H9 (cell line): ENCODE measurements around the gene NCKAP5L. TPM values are rescaled to one million over a fixed set of nuclear protein-coding genes. Genes with fewer than 3 reads are reported as not detected.

Experiments used
- DNase-seq: peaks from one replicate; pipeline ENCODE4 v3.0.0-alpha.2; 2017
- H2AFZ ChIP-seq: one replicate; pipeline ENCODE4 v1.6.1; 2013; ENCODE audit warnings: mild to moderate bottlenecking, low read length, control low read depth, moderate library complexity
- H2AK5ac ChIP-seq: 2 replicates; pipeline ENCODE4 v1.6.1; 2013; ENCODE audit warnings: low read length, control low read depth, mixed read lengths; ENCODE audit not compliant: insufficient read length
- H2BK120ac ChIP-seq: one replicate; pipeline ENCODE4 v1.6.1; 2013; ENCODE audit warnings: low read depth, mild to moderate bottlenecking, low read length, control low read depth, inconsistent platforms; ENCODE audit not compliant: poor library complexity, severe bottlenecking
- H2BK12ac ChIP-seq: 2 replicates; pipeline ENCODE4 v1.6.1; 2013; ENCODE audit warnings: low read length, control low read depth, mixed read lengths, low read depth; ENCODE audit not compliant: insufficient read length
- H2BK15ac ChIP-seq: 2 replicates; pipeline ENCODE4 v1.6.1; 2013; ENCODE audit warnings: low read depth, low read length, control low read depth
- H2BK20ac ChIP-seq: one replicate; pipeline ENCODE4 v1.6.1; 2013; ENCODE audit warnings: low read depth, mild to moderate bottlenecking, low read length, control low read depth, inconsistent platforms; ENCODE audit not compliant: poor library complexity, severe bottlenecking
- H2BK5ac ChIP-seq: 2 replicates; pipeline ENCODE4 v1.6.1; 2013; ENCODE audit warnings: low read length, control low read depth, mixed read lengths; ENCODE audit not compliant: insufficient read length
- H3K14ac ChIP-seq: 2 replicates; pipeline ENCODE4 v1.6.1; 2013; ENCODE audit warnings: low read length, control low read depth; ENCODE audit not compliant: insufficient read depth
- H3K18ac ChIP-seq: 2 replicates; pipeline ENCODE4 v1.6.1; 2013; ENCODE audit warnings: low read depth, mild to moderate bottlenecking, mixed read lengths, low read length, control low read depth; ENCODE audit not compliant: insufficient read length
- H3K23ac ChIP-seq: 2 replicates; pipeline ENCODE4 v1.6.1; 2013; ENCODE audit warnings: low read length, control low read depth, mixed read lengths, low read depth; ENCODE audit not compliant: insufficient read length
- H3K23me2 ChIP-seq: 2 replicates; pipeline ENCODE4 v1.6.1; 2013; ENCODE audit warnings: low read depth, mild to moderate bottlenecking, mixed read lengths, low read length, control low read depth; ENCODE audit not compliant: insufficient read length, poor library complexity, severe bottlenecking
- H3K27ac ChIP-seq: 2 replicates; pipeline ENCODE4 v1.5.1; 2013; ENCODE audit warnings: low read length, control low read depth, mixed read lengths, low read depth; ENCODE audit not compliant: insufficient read length
- H3K27me3 ChIP-seq: 2 replicates; pipeline ENCODE4 v1.6.1; 2013; ENCODE audit warnings: low read length, control low read depth, inconsistent platforms; ENCODE audit not compliant: insufficient read depth
- H3K4ac ChIP-seq: 2 replicates; pipeline ENCODE4 v1.6.1; 2013; ENCODE audit warnings: low read depth, mild to moderate bottlenecking, control low read depth, inconsistent platforms, low read length, moderate library complexity
- H3K4me1 ChIP-seq: 2 replicates; pipeline ENCODE4 v1.6.1; 2013; ENCODE audit warnings: low read length, control low read depth, inconsistent platforms; ENCODE audit not compliant: insufficient read depth
- H3K4me2 ChIP-seq: 2 replicates; pipeline ENCODE4 v1.6.1; 2013; ENCODE audit warnings: low read length, control low read depth, mixed read lengths; ENCODE audit not compliant: insufficient read length, insufficient read depth
- H3K56ac ChIP-seq: 2 replicates; pipeline ENCODE4 v1.6.1; 2013; ENCODE audit warnings: low read depth, mild to moderate bottlenecking, mixed read lengths, low read length, control low read depth; ENCODE audit not compliant: insufficient read length
- H3K79me1 ChIP-seq: 2 replicates; pipeline ENCODE4 v1.6.1; 2013; ENCODE audit warnings: low read depth, mild to moderate bottlenecking, moderate library complexity, low read length, control low read depth, inconsistent platforms; ENCODE audit not compliant: insufficient read depth, poor library complexity, severe bottlenecking
- H3K79me2 ChIP-seq: 2 replicates; pipeline ENCODE4 v1.6.1; 2013; ENCODE audit warnings: low read length, control low read depth, inconsistent platforms; ENCODE audit not compliant: insufficient read depth
- H3K9ac ChIP-seq: 2 replicates; pipeline ENCODE4 v1.6.1; 2013; ENCODE audit warnings: low read length, control low read depth, mixed read lengths; ENCODE audit not compliant: insufficient read length; ENCODE audit errors: extremely low read depth
- H3K9me3 ChIP-seq: one replicate; pipeline ENCODE4 v1.6.1; 2013; ENCODE audit warnings: low read depth, low read length, inconsistent platforms; ENCODE audit not compliant: control insufficient read depth
- H3T11ph ChIP-seq: one replicate; pipeline ENCODE4 v1.6.1; 2013; ENCODE audit warnings: mild to moderate bottlenecking, low read length, control low read depth, inconsistent platforms
- H4K20me1 ChIP-seq: one replicate; pipeline ENCODE4 v1.6.1; 2013; ENCODE audit not compliant: control insufficient read depth, insufficient read length, insufficient read depth
- H4K5ac ChIP-seq: 2 replicates; pipeline ENCODE4 v1.6.1; 2013; ENCODE audit warnings: low read depth, mild to moderate bottlenecking, mixed read lengths, low read length, control low read depth; ENCODE audit not compliant: insufficient read length
- H4K8ac ChIP-seq: replicated peaks from 2 replicates; pipeline ENCODE4 v1.6.1; 2013; ENCODE audit warnings: low read length, control low read depth, mixed read lengths, low read depth; ENCODE audit not compliant: insufficient read length
- H4K91ac ChIP-seq: 2 replicates; pipeline ENCODE4 v1.6.1; 2013; ENCODE audit warnings: low read depth, mild to moderate bottlenecking, moderate library complexity, mixed read lengths, low read length, control low read depth; ENCODE audit not compliant: insufficient read length
- H3K27ac Mint-ChIP-seq, 3 experiments: 2 replicates in 2 of 3; 3 replicates in 1 of 3; pipeline ENCODE4 v1.8.0; 2020 to 2021; ENCODE audit warnings: mixed read lengths in 3 of 3, mild to moderate bottlenecking in 1 of 3, moderate library complexity in 1 of 3
- H3K27me3 Mint-ChIP-seq: 2 replicates; pipeline ENCODE4 v1.8.0; 2021; ENCODE audit warnings: low read depth, mild to moderate bottlenecking, moderate library complexity, mixed read lengths
- H3K36me3 Mint-ChIP-seq, 3 experiments: 2 replicates in 2 of 3; 3 replicates in 1 of 3; pipeline ENCODE4 v1.8.0; 2020 to 2021; ENCODE audit warnings: low read depth in 3 of 3, mixed read lengths in 3 of 3; ENCODE audit not compliant: insufficient read depth in 1 of 3
- H3K4me1 Mint-ChIP-seq, 2 experiments: 2 replicates each; pipeline ENCODE4 v1.8.0; 2020; ENCODE audit warnings: mixed read lengths in 2 of 2
- H3K4me3 Mint-ChIP-seq, 2 experiments: 2 replicates in 1 of 2; 3 replicates in 1 of 2; pipeline ENCODE4 v1.8.0; 2020 to 2021; ENCODE audit warnings: mild to moderate bottlenecking in 2 of 2, mixed read lengths in 2 of 2, moderate library complexity in 1 of 2
- H3K9me3 Mint-ChIP-seq, 2 experiments: 2 replicates in 1 of 2; 3 replicates in 1 of 2; pipeline ENCODE4 v1.8.0; 2020; ENCODE audit warnings: mild to moderate bottlenecking in 2 of 2, mixed read lengths in 2 of 2, moderate library complexity in 1 of 2
- CTCF ChIP-seq: fragments of 200-600 bp; sonication (generic); conservative IDR thresholded peaks from 3 replicates; pipeline ENCODE4 v1.8.0; 2021; ENCODE audit warnings: antibody characterized with exemption, mild to moderate bottlenecking
- WGBS: extraction: QIAGEN DNeasy Blood & Tissue Kit; methylation state at CpG from one replicate; pipeline ENCODE4 v1.1.7; 2013; ENCODE audit warnings: missing lambda C conversion rate, low lambda C conversion rate, mixed read lengths; ENCODE audit not compliant: insufficient read length; ENCODE audit errors: extremely low coverage; 5-methylcytosine and 5-hydroxymethylcytosine counted together
- total RNA-seq: library from RNA; stranded (reverse); gene quantifications from 2 replicates; pipeline ENCODE4 v1.2.1, GENCODE V29; 2021

The NCKAP5L gene
- total RNA-seq, 1 experiment from 2014 or later: 27.7 TPM

GRCh38 chr12:49764126-49764525 is 64.1 kb downstream of the NCKAP5L start:
- Histone ChIP-seq H3K79me2 (no peaks in the 10 kb centered on the region), H3K56ac (no peak overlapping the region), H3K27me3 (no peaks in the 10 kb centered on the region), H4K8ac (no peak overlapping the region), H3K4me1 (no peaks in the 10 kb centered on the region), H2BK120ac (no peak overlapping the region), H3K23ac (no peak overlapping the region), H3K9ac (no peak overlapping the region), H4K20me1 (no peaks in the 10 kb centered on the region), H2AK5ac (no peak overlapping the region), H3T11ph (no peak overlapping the region), H3K79me1 (no peaks in the 10 kb centered on the region), H2BK5ac (no peak overlapping the region), H3K23me2 (no peaks in the 10 kb centered on the region), H3K27ac (no peak overlapping the region), H2BK20ac (no peak overlapping the region), H2AFZ (no peak overlapping the region), H2BK12ac (no peak overlapping the region), H3K4me2 (no peak overlapping the region), H3K9me3 (no peaks in the 10 kb centered on the region), H3K4ac (no peak overlapping the region), H2BK15ac (no peak overlapping the region), H4K91ac (no peak overlapping the region), H3K18ac (no peak overlapping the region), H4K5ac (no peak overlapping the region), H3K14ac (no peak overlapping the region)
- DNase-seq: no peak
- Mint-ChIP-seq H3K4me1 (peaks cover 11 to 17% of the 10 kb centered on the region in 2 experiments), H3K9me3 (no peaks in the 10 kb centered on the region), H3K36me3 (peaks cover 38 to 67% (median 50%) of the 10 kb centered on the region in 3 experiments; a peak in 6 of 7 replicates), H3K27ac (no peak overlapping the region), H3K4me3 (no peak overlapping the region), H3K27me3 (no peaks in the 10 kb centered on the region)
- TF ChIP-seq CTCF: no peak
- WGBS: no CpG with 5 or more reads among the region's 3 CpGs
